Measurements from ENCODE around the gene PPARG.

DNA sequence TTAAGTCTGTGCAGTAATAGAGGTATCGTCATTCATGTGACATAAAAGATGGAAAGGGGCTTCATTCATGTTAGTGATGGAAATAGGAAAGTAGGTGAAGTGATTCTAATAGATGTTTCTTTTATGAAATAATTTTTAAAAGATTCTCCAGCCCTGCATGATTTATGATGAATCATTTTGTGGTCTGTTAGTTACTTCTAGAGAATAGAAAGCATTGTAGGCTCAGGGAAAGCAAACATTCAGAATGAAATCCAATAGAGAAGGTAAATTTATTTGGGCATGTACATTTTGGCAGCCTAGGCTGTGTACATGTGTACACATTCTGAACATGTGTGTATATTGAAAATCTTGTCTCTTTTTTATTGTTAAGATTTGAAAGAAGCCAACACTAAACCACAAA, 23.1 kb downstream of the PPARG start:
- TF ChIP-seq, protein P1, sequence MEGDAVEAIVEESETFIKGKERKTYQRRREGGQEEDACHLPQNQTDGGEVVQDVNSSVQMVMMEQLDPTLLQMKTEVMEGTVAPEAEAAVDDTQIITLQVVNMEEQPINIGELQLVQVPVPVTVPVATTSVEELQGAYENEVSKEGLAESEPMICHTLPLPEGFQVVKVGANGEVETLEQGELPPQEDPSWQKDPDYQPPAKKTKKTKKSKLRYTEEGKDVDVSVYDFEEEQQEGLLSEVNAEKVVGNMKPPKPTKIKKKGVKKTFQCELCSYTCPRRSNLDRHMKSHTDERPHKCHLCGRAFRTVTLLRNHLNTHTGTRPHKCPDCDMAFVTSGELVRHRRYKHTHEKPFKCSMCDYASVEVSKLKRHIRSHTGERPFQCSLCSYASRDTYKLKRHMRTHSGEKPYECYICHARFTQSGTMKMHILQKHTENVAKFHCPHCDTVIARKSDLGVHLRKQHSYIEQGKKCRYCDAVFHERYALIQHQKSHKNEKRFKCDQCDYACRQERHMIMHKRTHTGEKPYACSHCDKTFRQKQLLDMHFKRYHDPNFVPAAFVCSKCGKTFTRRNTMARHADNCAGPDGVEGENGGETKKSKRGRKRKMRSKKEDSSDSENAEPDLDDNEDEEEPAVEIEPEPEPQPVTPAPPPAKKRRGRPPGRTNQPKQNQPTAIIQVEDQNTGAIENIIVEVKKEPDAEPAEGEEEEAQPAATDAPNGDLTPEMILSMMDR (IDR thresholded peaks at IDR 0.05; ENCODE audit: poor library complexity) = no peak
- TF ChIP-seq EZH2 (IDR thresholded peaks at IDR 0.05; ENCODE audit: borderline replicate concordance) (no peak), EZH2phosphoT487 (IDR thresholded peaks at IDR 0.05; ENCODE audit: low read depth, severe bottlenecking, unreplicated experiment) (no peak)

Data from hepatocyte (in vitro differentiated cells).